ENCODE data around the gene FERMT1.

The FERMT1 gene, protein sequence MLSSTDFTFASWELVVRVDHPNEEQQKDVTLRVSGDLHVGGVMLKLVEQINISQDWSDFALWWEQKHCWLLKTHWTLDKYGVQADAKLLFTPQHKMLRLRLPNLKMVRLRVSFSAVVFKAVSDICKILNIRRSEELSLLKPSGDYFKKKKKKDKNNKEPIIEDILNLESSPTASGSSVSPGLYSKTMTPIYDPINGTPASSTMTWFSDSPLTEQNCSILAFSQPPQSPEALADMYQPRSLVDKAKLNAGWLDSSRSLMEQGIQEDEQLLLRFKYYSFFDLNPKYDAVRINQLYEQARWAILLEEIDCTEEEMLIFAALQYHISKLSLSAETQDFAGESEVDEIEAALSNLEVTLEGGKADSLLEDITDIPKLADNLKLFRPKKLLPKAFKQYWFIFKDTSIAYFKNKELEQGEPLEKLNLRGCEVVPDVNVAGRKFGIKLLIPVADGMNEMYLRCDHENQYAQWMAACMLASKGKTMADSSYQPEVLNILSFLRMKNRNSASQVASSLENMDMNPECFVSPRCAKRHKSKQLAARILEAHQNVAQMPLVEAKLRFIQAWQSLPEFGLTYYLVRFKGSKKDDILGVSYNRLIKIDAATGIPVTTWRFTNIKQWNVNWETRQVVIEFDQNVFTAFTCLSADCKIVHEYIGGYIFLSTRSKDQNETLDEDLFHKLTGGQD

DNA sequence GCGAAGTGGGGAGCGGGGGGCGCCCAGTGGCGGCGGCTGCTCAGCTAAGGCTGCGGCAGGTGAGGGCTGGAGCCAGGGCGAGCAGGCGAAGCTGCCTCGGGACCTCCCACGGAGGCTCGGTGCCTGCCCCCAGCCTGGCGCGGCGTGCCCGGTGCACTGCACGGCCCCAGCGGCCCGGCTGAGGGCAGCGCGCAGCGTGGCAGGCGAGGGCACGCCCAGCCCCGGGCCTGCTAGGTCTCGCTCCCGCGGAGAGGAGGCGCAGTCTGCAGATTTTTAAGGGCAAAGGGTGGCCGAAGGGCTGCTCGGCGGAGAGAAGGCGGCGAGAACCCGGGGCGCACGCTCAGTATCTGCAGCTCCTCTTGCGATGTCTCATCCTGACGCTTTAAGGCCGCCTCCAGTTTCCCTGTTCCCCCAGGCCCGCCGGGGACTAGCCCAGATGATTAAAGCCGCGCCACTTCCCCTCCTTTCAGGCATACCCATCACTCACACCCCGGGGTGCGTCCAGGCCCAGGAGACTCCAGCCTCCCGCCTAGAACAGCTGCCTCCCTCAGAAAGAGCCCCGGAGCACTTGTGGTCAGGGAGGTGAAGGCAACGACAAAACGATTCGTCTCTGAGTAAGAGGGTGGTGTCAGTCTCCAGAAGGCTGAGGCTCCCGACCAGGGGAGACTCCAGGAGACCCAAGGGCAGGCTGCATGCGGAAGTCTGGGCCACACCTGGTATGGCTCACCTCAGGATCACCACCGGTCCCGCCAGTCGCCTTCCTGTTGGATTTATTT lies at the start of gene FERMT1:
FERMT1 (minus strand) TSS at position 158 of the 776 bp plus-strand sequence. CDS start 3,476 bp downstream, outside the sequence.
- no peak for DNase-seq (ENCODE audit: low read depth in 2 of 2)

DNA sequence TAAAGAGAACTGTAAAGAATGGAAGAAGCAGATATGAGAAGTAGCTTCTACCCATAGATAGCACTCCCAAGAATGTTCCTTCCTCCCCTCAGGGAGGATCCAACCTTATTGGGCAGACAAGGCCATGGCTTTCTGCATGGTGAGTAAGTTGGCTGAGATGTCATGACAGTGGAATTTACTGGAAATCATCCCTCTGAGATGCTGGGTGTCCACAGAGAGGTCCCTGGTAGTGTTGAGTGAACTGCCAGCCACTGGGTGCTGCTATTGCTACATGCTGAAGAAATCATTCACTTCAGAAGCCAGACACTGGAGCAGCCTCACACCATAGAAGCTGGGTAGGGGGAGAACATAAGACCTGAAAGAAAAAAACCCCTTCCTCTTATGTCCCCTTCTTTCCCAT lies 46.4 kb upstream of the FERMT1 start:
- no peak for DNase-seq (ENCODE audit: low read depth in 2 of 2)

DNA sequence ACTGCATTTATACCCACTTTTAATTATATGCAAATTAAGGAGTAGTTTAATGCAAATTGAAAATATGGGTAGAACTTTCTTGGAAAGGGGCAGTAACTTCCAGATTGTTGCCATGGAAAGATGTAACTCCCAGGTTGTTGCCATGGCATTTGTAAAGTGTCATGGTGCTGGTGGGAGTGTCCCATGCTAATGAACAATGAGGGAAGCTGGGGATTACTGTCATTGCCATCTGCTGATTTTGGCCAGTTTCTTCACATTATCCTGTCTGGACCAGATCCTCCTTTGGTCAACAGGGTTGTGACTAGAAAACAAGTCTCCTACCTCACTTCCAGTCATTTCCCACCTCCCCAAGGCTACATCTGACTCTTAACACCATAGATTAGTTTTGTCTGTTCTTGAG lies 45.4 kb upstream of the FERMT1 start:
- no peak for DNase-seq (ENCODE audit: low read depth in 2 of 2)

DNA sequence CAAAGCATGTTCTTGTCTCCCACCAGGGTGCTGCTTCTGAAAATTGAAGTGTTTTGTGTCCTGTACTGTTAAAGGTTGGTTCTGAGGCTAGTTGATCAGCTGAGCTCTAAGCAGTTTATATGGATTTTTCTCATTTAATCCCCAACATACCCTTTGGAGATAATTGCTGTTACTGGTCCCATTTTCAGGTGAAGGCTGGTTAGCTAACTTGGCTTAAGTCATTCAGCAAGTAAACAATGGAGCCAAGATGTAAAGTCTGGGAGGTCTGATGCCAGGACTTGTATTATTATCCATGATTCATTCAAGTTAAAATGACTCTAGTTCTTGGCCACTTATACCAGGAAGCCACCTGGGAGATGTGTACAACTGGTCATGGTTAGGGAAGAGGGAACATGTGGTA lies 42.5 kb upstream of the FERMT1 start:
- no peak for DNase-seq (ENCODE audit: low read depth in 2 of 2)

DNA sequence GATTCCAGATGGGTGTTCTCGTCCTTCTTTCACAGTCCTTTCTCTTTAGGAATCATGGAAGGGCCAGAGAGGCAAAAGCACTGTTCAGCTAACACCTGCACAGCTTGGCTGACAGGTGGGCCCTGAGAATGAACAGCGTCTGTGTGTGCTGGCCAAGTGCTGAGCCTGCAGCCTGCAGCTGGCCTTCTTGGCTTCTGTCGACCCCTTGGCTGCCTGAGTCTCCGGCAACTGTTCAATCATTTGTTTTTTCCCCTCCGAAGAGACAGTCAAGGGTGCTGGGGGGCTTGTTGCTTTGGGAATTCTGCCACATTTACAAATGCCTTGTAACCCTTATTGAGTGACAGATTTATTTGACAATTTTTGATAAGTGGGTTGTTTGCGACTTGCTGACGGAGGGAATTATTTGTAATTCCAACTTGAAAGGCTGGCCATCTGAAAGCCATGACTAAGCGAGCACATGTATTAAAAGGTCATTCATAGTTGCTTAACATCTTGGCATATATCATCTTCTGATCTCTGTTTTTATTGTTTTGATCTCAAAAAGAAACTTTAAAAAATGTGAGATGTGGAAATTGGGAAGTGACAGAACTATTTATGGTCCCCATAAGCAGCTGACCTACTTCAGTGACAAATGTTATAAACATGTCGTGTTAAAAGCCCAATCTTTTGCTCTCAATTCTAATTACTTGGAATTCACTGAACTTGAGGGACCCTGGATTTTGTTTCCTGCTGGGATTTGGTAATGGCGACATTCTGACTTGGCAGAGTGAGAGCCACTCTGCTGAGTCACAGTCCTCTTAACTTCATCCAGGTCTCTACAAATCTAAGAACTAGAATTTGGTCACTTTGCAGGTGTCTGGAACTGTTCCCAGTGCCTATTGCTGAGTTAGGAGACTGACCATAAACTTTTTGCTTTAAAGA lies 41.9 kb upstream of the FERMT1 start:
- DNase-seq (ENCODE audit: low read depth in 2 of 2), result no peak

DNA sequence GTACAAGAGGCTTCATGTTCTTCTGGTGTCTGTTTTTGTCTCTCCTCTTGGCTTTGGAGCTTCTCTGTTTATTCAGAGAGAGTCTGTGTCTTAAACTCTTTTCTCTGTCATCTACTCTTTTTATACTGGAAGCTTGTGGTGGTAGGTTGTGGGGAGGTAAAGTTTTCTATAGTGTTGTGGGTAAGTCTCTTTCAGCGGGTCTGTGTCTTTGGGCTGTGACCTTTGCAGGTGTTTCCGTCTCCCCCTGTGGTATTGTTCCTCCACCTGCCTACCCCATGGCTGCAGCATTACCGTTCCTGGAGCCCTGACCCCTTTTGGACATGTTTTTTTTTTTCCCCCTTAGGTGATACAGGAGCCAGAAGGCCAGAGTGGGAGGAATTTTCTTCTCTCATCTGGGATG lies 37.9 kb upstream of the FERMT1 start:
- no peak for DNase-seq (ENCODE audit: low read depth in 2 of 2)

DNA sequence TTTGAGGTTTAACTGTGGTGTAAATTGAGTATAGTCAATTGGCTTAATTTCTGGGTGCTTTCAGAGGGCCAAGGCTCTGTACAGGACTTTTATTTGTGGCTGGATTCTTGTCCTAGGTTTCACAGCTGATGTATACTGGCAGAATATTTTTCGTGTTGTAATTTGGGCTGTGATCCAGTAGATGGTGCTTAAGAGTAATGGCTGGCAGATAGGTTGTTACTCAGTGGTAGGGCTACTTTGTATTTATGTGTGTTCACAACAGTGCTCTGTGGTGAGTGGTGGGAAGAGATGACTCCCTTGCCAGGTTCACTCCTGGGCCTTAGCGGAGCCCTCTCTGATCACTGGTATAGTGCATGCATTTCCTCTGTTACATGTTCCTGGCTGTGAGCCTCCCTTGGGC lies 34.5 kb upstream of the FERMT1 start:
- no peak for DNase-seq (ENCODE audit: low read depth in 2 of 2)

DNA sequence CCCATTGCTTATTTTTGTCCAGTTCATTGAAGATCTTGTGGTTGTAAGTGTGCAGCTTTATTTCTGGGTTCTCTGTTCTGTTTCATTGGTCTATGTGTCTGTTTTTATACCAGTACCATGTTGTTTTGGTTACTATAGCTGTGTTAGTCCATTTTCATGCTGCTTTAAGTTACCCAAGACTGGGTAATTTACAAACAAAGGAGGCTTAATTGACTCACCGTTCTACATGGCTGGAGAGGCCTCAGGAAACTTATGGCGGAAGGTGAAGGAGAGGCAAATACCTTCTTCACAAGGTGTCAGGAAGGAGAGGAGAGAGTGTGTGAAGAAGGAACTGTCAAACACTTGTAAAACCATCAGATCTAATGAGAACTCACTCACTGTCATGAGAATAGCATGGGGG lies 29.9 kb upstream of the FERMT1 start:
- DNase-seq (ENCODE audit: low read depth in 2 of 2), result no peak

DNA sequence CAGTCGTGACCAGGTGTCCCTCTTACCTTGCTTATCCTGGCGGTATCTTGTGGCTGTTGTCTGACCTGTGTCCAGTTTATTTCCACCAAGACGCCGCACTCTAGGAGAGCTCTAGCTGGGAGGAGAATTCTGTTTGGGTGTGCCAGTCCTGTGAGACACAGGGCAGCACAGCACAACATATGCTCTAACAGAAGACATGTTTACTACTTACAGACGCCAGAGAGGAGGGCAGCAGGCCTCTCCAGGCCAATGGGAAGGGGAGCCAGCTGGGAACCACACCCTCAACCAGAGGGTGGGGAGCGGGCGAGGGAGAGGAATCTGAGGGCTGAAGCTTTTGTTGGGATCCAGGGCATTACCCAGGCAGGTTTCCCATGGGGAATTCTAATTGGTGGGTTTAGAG lies 25.2 kb upstream of the FERMT1 start:
- no peak for DNase-seq (ENCODE audit: low read depth in 2 of 2)

DNA sequence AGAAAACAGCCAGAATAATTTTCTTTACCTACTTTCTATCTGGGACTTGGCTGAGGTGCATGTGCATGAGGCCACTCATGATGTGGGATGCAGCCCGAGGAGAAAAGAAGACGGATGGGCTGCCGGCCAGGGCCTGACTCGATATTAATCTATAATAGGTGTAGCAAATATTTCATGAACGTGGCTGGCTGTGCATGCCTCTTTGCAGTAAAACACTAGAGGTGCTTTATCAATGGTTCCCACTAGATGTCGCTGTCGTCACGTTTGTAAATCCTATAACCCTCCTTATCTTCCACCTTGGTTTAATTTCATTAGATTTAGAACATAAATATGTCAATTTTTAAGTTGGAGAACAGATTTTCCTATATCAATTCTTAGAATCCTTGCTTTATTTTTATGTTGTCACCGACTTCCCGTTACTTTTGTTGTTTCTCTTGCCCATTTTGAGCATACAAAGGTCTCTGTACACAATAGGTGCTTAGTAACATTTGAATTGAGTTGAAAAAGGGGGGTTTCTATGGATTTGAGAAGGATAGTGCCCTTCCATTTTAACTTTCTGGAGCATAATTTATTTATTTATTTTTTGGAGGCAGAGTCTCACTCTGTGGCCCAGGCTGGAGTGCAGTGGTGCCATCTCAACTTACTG lies 19.6 kb upstream of the FERMT1 start:
- no peak for DNase-seq (ENCODE audit: low read depth in 2 of 2)

DNA sequence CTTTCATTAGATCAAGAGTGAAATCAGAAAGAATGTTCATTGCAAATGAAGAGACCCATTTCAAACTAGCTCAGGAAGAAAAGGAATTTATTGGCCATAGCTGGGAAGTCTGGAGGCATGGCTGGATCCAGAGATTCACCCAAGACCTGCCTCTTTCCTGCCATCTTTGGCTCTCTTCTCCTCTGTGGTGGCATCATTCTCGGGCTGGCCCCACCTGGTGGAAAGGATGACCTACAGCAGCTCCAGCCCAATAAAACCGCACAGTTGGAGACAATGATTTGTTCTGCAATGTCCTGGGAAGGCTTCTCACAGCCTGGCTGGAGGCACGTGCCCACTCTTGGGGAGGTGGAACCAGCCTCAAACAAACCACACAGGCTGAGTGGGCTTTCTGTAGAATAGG lies 18.1 kb upstream of the FERMT1 start:
- DNase-seq (ENCODE audit: low read depth in 2 of 2), result no peak

DNA sequence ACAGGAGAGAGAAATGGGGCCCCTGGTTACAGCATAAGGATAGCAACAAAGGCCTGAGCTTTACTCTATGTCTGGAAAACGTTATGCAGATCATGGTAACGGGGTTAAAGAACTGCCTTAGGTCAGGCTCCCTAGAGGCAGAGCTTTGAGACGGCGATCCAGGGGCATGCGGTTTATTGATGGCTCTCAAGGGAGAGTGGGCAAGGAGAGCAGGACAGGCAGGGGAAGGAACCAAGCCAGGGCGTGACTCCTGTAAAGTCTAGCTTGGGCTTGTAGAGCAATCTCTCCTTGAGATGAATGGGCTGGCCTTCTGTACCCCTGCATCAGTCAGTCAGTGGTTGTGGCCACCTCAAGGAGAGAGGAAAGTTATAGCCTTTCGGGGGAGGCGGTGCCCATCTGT lies 12.5 kb upstream of the FERMT1 start:
- DNase-seq (ENCODE audit: low read depth in 2 of 2), result no peak

DNA sequence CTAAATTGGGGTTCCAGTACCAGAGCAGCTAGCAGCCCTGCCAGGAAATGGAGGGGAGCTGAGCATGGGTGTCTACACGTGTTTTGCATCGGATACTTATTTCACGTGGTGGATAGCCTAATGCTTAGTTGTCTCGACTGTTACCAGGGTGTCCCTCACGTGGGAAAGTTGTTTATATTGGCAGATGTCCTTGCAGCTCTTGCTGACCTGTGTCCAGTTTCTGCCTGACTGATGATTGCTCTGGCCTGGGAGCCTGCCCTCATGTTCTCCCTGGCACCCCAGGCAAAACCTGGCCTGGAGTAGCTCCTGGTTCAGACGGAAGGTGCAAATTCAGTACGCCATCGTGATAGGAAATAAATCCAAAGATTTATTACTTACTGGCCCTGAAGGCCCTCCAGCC lies 11.8 kb upstream of the FERMT1 start:
- DNase-seq (ENCODE audit: low read depth in 2 of 2), result no peak

DNA sequence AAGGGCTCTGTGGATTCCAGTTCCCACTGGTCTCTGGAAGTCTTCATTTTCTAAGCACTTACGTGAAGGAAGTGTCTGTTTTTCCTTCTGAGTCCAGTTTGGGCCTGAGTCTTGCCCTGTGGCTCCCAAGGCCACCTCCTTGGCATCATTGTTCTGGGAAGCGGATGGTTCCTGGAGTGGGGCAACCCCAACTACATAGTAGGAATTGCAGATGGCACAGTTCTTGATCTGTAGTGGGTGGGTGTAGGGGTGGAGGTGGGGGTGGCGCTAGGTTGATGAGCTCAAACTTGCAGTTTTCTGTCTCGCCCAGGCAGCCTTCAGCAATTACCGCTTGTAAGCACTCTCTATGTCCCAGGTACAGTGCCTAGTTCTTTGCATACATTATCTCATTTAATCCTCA lies 7.2 kb upstream of the FERMT1 start:
- DNase-seq (ENCODE audit: low read depth in 2 of 2), result no peak

DNA sequence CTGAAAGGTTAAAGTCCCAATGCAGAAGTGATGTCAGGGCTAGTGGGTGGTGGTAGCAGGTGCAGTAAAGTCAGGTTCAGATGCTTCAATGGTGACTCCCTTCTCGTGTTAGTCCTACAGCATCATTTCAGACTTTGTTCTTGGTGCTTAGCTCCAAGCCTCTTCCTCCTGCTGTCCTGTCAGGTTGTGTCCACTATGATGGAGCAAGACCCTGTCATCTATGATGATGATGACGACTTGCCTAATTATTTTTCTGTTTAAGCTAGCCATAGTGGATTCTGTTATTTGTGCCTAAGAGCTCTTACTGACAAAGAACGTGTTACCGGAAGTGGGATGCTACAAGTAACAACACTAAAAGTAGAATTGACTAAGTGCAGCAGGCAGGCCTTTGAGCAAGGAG lies 5.0 kb upstream of the FERMT1 start:
- DNase-seq (ENCODE audit: low read depth in 2 of 2), result no peak

DNA sequence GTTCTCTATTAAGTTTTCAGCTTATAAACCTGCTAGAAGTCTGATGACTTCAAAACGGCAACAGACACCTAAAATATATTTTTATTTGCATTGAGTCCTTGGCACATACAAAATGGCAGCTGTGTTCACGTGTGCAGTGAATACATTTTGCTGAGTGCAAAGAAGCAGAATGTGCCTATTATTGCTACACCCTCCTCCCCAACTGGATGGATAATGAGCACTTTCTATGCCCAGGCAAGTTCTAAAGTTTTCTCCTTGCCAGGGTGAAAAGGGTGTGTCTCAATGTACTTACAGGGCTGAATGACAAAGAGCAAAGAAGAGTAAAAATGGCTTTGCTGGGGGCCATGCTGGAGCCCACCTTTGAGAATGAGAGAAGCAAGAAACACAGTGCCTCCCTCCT lies 4.0 kb upstream of the FERMT1 start:
- DNase-seq (ENCODE audit: low read depth in 2 of 2), result no peak

DNA sequence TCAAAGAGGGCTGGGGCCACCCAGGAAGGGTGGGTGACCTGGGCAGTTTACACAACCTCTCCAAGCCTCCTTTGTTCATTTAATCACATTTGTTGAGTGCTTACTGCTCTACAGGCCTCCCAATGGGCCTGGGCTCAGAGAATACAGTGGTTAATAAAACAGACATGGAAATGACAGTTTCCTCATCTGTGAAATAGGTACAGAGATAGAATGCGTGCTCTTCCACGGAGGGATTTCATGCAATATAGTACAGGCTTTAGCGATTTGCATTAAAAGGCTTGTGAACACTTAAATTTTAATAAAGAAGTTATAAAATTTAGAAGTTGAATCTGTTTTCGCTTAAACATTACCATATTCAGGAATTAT lies 802 bp upstream of the FERMT1 start:
- DNase-seq (ENCODE audit: low read depth in 2 of 2), result no peak

DNA sequence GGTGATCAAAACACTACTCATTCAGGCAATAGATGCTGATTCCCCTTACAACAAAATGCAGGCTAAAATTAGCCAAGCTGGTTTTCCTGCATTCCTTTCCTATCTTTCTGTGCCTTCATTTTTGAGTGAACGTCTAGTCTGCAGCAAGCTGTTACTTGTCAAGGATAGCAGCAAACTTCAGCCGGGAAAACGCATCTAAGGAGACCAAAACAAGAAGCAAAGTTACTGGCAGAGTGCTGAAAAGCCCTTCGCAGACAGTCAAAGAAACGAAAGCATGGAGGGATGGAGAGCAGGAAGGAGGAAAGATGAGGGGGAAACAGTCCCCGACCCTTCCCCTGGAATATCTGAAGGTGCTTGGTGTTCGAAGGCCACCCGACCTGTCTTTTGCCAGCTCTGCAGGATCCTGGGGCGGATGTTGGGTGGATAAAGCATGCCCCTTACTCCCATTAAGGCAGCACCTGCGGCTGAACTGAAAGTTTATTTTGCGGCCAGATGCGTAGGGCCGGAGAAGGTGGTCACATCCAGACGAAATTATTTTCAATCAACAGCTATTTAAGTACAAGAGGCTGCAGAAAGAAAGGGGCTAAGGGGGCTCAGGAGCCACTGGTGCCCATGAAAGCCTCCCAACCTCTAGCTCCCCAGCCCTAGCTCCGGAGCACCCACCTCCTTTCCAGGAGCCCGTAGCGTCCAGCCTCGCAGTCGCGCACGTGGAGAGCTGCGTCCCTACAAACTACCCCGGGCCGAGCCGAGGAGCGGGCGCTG lies 538 bp downstream of the FERMT1 start:
- DNase-seq (ENCODE audit: low read depth in 2 of 2), result no peak

DNA sequence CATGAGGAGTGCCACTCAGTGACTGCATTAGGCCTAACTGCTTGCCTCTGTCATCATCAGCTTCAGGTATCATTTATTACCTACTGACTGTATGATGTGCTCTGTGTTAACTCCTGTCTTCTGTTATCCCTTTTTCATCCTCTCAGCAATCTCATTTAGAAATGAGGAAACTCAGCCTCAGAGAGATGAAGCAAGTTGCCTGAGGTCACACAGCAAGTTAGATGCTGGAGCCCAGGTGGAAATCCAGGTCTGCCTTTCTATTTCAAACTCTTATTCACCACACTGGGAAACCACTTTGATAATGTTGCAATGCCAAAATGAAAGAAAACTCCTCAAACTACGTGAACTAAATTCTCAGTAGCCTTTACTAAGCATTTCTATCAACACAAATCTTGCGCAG lies 1.3 kb downstream of the FERMT1 start:
- no peak for DNase-seq (ENCODE audit: low read depth in 2 of 2)

DNA sequence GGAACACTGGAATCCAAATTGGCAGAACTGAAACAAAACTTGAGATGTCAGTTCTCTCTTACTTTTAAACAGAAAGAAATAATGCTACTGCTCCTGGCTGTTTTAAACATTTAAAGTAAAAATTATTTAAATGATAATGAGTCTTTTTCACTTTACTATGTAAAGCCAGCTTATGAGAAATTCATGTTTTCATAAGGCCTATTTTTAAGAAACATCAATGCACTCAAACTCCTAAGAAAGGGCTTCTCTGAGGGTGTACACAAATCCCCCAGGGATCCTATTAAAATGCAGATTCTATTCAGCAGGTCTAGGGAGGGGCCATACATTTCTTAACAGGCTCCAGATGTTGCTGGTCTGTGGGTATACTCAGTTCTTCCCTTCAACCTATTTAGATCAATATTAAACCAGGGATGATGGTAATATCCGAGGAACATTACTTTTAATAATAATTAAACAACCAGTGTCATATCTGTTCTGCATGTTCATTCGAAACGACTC lies 2.3 kb downstream of the FERMT1 start:
- DNase-seq (ENCODE audit: low read depth in 2 of 2), result no peak

All from stimulated activated CD4-positive, alpha-beta T cell treated with anti-CD3 and anti-CD28 coated beads, Interleukin-1b, Interleukin-23, amount 100 ng/mL, for 1 hour (primary cell).